Measurements from ENCODE around the gene TNFRSF1A.
"Not testable (repeated sequence)": the region's sequence is repeated elsewhere in the genome, so short reads cannot be mapped to it uniquely, and the experiment has no call there.

TNFRSF1A gene

GRCh38 chr12:6355491-6356373, 13.9 kb upstream of the TNFRSF1A start:
- DNase-seq = no peak

- DNase-seq = no peak
Observed at GRCh38 chr12:6354495-6355393, 12.9 kb upstream of the TNFRSF1A start.

- DNase-seq = no peak
Observed at GRCh38 chr12:6352193-6353173, 10.6 kb upstream of the TNFRSF1A start.

- no peak for DNase-seq
Observed at GRCh38 chr12:6351622-6352021, 9.7 kb upstream of the TNFRSF1A start.

- no peak for DNase-seq
Observed at GRCh38 chr12:6347367-6348338, 5.8 kb upstream of the TNFRSF1A start.

GRCh38 chr12:6346942-6347341, 5.1 kb upstream of the TNFRSF1A start:
- no peak for DNase-seq

GRCh38 chr12:6346235-6346832, 4.5 kb upstream of the TNFRSF1A start:
- DNase-seq = no peak

GRCh38 chr12:6345319-6346091, 3.6 kb upstream of the TNFRSF1A start:
- DNase-seq = no peak

- DNase-seq = not testable (repeated sequence)
Observed at GRCh38 chr12:6344101-6344660, 2.3 kb upstream of the TNFRSF1A start.

DNA sequence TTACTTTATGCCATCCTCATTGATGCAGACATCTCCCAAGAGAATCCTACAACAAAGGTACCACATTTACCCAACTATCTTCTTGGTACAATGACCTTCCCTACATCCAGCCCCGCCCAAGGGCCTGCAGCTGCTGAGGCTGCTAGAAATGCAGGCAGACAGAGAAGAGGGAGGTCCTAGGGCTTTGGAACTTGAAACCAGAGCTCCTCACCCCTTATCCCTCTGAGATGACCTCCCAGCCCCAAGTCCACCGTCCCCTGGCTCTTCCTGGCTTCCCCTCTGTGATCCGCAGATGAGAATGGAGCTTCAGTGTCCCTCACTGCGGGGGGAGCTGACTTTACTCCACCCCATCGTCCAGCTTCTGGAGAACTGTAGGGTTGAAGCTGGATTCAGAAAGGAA, 1.6 kb upstream of the TNFRSF1A start:
- peak in 1 of 3 experiments; percentile 8 for DNase-seq

- DNase-seq = no peak
Observed at GRCh38 chr12:6342140-6342889, 439 bp upstream of the TNFRSF1A start.

GRCh38 chr12:6340745-6341416, 995 bp downstream of the TNFRSF1A start:
- no peak for DNase-seq

- DNase-seq = peak in 1 of 3 experiments; percentile 40
Observed at GRCh38 chr12:6340032-6340638, 1.7 kb downstream of the TNFRSF1A start.

DNA sequence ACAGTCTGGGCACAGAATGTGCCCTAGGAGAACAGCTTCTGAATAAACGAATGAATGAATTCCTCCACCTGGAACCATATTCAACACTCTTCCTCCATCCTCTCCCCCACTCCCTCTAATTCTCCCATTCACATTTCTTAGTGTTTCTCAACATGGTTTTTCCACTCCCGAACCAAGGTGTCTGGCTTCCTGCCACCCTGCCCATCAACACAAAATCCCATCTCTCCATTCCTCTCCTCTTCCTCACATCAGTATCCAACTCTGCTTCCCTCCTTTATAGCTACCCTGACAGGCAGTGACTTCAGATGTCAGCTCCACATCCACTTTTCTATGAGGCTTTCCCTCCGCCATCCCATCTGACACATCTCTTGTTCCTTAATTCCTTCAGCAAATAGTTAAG, 2.9 kb downstream of the TNFRSF1A start:
- DNase-seq = no peak

- not testable (repeated sequence) for DNase-seq
Observed at GRCh38 chr12:6338536-6338935, 3.3 kb downstream of the TNFRSF1A start.

DNA sequence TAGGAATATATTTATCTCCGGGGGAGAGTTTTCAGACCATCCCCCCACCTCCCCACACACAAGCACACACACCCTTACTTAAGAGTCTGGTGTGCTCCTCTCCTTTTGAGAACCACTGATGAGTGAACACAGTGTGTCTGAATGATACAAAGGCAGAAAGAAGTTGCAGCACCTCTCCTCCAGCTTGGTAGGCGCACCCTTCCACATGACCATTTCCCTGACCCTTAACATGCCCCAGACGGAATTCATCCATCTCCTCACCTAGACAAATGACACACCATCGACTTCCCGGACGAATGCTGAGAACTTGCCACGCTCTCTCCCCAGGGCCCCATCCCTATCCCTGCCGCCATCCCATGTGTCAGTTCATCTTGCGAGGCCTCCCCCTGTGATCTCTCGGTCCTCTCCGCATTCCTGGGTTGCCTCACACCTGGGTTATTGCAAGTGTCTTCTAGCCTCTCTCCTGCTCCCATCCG, 3.9 kb downstream of the TNFRSF1A start:
- DNase-seq = no peak

Measured in NCI-H1417 (cell line).